HG03521 (cell line): ENCODE measurements around the gene NFIB.

ENCODE experiments used
- ATAC-seq: cut with Tn5 transposase; IDR thresholded peaks from one replicate; pipeline ENCODE4 v1.9.1; 2021; ENCODE audit warnings: mild to moderate bottlenecking, moderate library complexity; ENCODE audit not compliant: unreplicated experiment

Gene NFIB

DNA sequence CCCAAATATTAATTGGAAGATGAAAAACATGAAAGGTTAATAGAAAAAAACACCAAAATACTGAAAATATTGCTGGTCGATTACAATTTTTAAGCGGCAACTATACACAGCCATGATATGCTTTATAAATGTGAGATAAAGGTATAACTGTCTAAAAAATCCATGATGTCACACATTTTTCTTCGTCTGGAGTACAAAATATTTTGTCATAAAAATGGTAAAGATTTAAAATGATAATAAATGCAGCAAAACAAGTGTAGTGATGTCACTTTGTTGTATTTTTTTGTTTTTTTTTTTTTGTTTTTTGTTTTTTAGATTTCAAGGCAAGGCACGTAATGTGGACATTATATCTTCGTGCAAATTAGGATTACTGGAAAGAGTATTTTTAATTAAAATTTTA lies 227.4 kb downstream of the NFIB start:
- no peak for ATAC-seq

DNA sequence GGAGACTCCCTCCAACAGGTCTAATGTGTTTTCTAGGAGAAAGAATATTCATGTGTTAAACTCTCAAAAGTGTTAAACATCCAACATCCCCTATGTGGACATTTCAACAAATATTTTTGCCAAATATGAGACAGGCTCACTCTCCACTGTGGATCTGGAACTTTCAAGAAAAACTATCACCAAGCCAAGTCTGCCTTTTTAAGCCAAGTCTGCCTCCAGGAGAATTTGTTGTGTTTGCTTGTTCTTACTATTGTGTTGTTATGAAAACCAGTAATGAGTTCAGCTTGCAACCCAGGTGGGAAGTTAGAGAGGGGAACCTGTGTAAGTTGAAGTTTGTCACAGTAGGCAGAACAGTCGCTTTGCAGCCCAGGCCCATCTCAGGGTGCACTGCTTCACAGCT lies 228.1 kb downstream of the NFIB start:
- no peak for ATAC-seq

DNA sequence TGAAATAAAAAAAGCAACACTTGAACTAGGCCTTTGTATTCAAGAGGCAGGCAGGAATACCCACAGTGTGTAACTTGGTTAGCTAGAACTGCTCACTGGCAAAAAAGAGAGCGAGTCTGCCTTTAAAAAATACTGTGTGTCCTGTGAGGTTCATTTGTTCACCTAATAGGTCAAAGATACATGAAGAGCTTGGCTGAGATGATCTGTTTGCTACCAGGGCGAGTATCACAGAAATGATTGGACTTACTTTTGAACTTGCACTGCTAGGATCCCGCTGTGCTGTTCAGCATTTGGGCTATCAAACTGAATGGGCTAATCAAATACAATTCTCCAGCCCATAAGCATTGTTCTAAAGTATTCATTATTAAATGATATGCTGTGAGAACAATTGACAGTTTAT lies 229.1 kb downstream of the NFIB start:
- ATAC-seq, result no peak

DNA sequence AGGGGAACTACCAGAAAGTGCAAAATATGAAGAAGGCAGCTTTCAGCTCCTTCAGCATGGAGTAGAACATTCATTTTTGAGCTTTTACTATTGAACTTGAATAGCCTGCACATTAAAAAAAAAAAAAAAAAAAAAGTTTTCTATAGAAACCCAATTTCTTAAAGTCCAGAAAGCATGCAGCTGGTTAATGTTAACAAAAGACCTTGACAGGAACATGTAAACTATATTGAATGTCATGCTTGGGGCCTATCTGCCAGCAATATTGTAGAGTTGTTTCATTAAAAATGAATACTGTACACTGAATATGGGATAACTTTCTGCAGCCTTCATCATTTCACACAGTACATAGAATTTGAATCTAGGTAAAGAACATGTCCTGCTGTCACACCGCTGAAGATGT lies 230.6 kb downstream of the NFIB start:
- ATAC-seq, result no peak

DNA sequence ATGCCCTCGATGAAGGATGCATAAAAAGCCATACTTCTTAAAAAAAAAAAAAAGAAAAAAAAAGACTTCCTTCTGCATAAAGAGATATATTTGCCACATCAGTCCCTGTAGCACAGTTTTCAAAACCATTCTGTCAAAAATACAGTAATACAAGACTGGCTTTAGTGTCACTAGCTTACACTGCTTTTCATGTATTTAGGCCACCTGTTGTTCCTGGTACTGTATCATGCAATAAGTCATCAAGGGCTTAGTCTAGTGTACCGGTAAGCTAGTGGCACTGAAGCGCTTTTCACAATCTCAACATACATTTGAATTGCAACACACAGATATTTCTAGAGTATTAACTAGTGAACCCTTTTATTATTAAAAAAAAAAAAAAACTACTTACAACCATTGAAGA lies 231.2 kb downstream of the NFIB start:
- no peak for ATAC-seq

DNA sequence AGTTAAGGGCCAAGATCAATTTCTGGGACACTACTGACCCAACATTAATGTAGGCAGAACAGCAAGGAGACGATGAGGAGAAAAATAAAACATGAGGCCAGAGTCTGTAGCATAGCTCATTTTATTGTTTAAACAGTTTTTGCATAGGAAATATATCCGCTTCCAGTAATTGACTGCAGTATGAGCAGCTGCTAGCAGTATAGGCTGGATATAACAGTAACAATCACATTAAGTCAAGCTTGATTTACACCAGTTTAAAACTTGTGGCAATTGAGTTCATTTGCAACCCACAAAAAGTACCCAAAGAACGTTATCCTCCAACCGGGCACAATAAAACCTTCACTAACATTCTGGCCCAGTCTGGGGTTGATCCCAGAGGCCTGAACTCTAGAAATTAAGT lies 232.2 kb downstream of the NFIB start:
- no peak for ATAC-seq

DNA sequence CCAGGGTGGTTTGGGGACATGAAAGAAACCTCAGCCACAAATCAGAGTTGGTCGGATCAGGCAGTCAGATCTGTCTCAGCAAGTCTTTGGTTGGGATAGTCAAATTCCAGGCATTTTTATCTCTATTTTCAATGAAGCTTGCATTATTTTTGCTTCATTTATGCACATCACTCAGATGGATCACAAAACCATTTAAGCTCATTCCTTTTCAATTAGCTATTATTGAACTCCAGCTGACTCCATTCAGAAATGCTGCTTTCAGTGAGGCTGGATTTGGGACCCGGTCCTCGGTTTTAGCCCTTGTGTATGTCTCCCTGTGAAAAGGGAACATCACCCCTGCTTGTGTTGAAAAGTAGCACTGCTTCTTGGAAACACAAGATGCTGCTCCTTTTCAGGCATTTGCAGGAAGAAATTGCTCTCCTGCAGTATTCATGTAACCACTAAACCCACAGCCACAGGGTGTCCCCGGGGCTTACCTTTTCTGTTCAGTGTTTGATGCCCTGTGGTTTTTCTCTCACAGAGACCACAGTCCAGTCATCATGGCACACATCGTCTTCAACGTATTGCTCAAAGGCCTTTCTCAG lies 232.9 kb downstream of the NFIB start:
- no peak for ATAC-seq

DNA sequence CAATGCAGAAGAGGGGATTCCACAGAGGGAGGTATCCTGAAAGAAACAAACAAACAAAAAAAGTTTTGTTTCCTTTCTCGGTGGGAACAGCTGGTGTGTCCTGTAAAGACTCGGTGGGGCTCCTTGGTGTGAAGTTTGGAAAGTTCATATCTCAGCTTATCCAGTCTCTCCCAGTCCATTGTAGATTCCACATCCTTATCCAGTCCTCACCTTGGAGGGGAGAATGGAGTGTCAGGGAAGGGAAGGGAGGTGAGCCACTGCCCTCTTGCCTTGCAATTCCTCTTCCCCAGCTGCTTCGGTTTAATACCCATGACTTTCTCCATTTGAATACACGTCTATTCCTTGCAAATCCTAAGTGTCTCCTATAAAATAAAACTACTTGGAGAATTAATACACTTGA lies 234.5 kb downstream of the NFIB start:
- ATAC-seq, result no peak

DNA sequence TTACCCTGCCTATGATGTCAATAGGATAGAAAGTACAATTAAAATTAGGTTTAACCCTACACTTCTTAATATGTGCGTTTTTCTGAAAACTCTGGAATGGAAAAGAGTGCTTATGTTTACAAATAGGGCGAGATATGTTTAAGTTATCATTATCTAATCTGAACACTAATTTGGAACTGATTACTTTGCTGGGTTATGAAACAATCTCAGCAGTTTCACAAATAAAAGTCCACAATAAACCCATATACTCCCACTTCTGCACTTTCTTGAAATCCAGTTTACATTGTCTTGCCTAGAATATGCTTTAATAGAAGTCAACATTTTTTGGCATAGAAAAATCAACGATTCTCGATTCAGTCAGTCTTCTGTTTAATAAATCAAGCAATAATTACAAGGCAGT lies 236.3 kb downstream of the NFIB start:
- no peak for ATAC-seq

DNA sequence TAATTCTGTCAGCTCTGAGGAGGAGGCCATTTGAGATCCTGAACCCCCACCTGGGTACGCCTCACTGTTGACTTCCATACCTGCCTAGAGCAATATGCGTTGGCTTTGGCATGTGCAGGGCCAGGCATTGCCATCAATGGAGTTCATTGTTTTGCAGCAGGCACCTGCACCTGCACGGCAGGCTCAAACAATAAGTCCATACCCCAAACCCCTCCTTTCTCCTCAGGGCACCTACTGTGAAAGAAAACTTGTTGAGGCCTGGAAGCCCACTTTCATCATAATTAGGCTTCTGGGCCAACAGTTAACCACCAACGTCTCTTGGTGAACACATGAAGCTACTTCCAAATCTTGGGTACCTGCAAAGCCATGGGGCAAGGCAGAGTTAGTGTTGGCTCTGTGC lies 238.7 kb downstream of the NFIB start:
- no peak for ATAC-seq

DNA sequence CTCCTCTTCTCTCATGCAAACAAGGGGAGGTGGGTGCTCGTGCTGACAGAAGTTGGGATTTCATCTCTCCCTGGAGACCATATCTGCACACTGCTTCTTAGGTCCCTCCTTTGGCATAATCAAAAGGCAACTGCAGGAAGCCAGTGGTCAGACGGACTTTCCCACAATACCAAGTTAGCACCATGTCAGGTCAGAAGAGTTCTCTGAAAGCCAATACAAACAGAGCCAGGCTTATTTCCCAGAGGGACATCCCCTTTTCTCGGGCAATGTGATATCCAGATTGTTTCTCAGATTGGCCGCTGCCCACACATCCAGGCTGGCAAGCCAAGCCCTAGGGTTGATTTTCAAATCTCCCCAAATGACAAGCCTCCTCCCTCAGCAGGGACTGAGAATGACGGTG lies 241.1 kb downstream of the NFIB start:
- no peak for ATAC-seq

DNA sequence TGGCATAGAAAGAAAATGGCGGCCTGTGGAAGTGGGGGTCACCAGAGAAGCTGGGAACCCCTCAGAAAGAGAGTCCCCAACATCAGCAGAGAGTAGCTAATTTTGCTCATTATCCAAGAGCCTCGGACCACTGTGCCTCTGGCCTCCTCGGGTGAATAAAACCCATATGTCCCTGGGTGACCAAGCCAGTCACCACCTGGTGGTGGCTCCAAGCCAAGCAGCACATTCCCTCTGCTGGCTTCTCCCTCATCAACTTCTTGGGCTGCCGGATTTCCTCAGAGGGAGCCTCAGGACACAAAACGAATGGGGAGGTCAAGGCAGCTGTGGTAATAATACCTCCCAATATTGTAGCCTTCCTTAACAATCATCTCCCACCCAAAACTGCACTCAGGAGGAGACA lies 242.5 kb downstream of the NFIB start:
- no peak for ATAC-seq

DNA sequence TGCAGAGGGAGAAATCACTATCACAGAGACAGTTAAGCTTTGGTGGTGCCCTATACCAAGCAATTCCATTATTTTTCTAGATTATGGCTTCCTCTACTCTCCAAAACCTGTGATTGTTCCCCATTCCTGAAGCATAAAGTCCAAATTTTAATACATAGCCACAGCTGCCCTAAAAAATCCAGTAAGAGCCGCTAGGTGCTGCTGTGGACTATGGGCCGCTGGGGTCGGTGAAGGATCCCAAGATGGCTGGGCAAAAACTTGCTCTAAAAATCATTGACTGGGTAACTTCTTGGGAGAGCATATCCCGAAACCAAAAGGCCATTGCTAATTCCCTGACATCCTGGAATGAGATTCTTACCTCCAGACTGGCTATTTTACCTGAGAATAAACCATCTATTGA lies 245.3 kb downstream of the NFIB start:
- ATAC-seq, result no peak

DNA sequence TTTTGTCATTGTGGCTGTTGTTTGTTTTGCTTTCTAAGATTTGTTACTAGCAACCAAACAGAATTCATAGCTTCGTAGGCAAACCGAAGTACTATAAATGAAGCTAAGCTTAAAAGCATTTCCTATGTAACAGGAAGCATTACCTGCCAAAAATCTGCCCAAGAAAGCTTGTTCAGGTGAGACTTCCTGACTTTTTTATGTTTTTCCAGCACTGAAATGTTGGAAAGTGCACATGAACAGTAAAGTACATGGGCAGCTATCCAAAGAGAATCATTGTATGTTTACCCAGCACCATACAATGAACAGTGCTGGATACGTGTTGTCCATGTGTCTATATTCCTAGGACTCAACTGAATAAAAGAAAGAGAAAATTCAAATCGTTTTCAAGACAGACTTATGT lies 247.1 kb downstream of the NFIB start:
- no peak for ATAC-seq

DNA sequence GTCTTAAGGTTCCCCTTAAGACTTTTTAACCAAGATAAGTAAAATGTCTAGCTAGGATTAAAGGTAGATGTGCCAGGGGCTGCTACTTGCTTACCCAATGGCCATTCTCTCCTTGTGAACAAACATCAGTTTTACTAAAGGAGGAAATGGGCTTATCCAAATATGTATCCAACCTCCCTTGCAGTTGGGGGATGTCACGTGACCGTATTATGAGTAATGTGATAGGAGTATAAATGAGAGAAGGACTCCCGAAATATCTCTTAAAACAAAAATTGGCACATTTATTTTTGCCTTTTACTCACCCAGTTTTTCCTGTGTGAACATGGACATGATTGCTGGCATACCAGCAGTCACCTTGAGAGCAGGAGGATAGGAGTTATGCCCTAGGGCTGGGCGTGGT lies 247.9 kb downstream of the NFIB start:
- ATAC-seq, result no peak

DNA sequence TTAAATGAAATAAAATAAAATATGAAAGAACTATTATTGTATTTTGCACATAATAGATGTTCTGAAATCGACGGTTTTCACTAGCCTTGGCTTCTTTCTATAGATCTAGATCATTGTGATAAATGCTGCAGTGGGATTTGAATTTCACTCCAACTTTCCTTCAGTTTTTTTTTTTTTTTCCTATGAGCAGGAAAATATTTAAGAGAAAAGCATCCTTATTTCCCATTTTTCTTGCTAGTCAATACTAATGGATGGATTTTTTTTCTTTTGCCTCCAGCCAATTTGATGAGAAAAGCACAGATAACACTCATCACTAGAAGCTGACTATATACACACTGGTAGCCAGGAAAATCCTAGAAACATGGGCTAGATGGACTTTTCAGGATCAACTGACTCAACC lies 249.0 kb downstream of the NFIB start:
- no peak for ATAC-seq

DNA sequence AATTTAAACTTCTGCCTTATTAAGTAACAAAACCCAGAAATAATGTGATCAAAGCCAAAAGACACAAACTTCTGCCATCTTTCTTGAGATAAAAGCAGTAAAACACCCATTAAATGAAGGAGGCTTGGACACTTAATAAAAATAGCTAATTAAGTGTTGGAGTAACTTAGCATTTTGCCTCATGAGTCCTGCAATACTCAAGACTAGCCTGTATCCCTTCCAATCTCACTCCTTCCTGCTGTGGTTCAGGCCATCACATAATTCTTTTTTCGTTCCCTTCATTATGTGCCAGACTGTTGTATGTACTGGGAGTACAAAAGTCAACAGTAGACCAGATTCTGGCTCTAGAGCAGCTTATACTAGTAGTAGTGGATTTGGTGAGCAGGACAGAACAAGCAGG lies 250.2 kb downstream of the NFIB start:
- ATAC-seq, result no peak

DNA sequence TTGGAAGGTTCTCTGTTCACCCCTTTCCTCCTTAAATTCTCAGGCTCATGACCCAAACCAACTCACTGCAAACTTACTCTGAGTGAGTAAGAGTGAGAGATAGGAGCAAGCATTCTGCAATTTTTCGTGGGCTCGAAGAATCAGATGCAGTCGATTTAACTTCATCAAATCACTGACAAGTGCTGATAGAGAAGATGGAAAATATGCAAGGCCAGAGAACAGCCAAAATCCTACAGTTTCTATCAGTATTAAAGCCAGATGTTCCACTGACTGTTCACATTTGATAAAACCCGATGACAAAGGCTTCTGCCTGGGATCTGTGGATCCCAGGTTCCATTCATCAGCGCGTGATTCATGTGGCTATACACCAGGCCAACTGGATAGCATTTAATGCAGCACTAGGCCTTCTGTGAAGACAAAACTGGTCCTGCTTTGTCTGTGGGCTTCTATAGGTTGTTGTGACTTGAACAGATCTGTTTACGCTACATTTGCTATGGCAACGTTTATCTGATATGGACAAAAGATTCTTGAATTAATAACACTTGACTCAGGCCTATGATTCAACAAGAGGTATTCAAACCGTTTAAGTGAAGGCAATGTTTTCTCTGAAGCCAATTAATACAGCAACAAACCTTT lies 251.2 kb downstream of the NFIB start:
- no peak for ATAC-seq

DNA sequence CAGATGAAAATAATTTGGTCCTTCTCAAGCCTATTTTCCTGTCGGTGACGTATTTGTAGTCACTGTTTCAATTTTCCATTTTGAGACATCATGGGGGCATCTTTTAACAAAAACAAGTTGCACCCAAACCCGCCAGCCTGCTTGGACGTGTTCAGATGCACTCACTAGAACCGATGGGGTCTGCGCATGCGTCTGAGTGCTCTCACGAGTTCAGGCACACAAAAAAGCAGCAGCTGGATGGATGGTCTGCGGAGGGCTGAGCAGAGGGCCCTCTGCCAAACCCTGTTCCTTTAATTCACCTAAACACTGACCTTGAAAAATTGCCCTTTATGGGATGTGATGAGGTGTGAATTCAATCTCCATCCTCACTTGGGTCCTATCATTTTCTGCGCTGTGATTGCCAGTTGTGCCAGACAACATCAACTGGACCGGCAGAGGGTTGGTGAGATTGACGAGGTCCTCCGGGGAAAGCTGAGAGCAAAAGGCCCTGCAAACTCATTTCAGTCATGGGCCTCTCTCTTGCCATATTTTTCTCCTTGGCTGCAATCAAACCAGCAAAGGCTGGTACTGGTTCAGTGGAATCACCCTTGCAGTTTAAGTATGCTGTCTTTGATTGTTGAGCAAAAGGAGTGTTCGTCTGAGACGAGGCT lies 251.9 kb downstream of the NFIB start:
- ATAC-seq, result no peak

DNA sequence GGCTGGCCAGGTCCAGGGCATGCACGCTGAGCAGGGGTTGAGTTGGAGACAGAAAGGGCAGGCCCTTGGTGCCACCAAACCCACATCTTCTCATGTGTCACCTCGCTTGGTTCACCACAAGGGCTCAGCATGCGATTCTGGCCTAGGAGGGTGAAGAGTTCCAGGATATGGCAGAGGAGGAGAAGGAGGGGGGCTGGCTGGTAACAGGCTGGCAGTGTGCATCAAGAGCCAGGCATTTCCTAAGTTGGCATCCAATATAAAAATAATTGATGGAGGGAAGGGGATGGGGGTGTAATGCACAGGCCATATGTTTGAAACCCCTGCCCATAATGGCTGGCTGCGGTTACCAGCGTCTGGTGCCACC lies 255.6 kb downstream of the NFIB start:
- no peak for ATAC-seq

DNA sequence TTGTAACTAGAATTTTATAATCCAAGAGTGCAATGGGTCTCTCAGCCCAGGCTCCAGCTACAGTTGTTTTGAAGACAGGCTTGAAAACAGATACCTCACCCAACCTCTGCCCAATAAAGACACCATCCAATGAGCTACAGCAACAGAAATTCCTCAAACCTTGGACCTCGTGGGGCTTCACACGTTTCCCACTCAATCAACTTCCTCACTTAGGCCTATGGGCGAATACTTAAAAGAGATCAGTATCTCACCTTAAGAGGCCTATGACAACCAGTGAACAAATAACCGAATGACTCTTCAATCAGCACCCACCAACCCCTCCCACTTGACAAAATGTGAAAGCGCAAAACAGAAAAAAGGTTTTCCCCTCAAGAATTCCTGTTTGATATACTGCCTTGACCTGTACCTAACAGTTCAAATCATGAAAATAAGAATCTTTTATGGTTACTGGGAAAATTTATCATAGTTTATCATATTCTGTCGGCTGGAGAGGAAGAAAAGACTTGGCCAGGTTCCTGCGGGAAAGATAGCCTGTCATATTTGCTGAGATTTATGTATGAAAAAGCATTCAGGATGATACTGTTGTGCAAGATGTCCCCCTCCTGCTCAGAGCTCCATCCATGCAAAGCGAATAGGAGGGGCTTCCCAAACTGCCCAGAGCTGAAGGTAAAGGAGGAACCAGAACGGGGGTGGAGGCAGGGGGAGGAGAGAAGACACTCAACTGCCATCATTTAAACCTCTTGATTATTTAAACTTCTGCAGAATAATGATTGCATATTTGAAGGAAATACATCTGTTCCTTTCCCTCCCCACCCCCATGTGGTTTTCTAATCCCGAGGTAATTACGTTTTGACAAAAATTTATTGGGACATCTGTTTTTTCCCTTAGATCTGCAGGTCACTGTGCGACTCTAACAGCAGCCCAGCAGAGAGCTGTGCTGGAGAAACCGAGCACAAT lies 256.3 kb downstream of the NFIB start:
- no peak for ATAC-seq
